NCI-H187 treated with DMSO at 0.1 percent for 48 hours (cell line): Measurements from ENCODE around the gene EIF6.
"Not testable (repeated sequence)": the region's sequence is repeated elsewhere in the genome, so short reads cannot be mapped to it uniquely, and the experiment has no call there.

Experiments
- DNase-seq: peaks from one replicate; lab custom pipeline; 2025; lab: John Stamatoyannopoulos, UW

Gene EIF6

GRCh38 chr20:35277531-35278395 lies 6.8 kb downstream of the EIF6 start, which contains the start of gene MMP24OS:
TSS of gene MMP24OS (minus strand) at chr20:35278122. CDS start at chr20:35277929, 193 bp downstream.
- DNase-seq, result peak; percentile 18

DNA sequence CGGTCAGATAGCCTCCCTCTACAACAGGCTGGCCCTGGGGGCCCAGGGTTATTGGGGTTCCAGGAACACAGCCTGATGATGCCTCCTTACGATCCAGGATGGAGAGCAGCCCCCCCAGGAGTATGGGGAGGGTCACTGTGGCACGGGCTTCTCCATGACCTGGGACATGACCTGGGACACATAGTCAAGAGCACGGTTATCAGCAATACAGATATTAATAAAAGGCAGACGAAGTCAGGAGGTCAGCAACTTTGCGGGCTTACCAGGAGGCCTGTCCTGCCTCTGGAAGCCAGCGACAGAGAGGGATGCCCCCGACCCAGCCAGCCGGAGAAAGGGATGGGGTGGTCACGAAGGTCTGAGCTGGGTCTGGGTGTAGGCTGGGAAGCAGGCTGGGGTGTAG lies 7.4 kb downstream of the EIF6 start:
- no peak for DNase-seq

- no peak for DNase-seq
Measured at GRCh38 chr20:35276408-35276807, 8.2 kb downstream of the EIF6 start.

DNA sequence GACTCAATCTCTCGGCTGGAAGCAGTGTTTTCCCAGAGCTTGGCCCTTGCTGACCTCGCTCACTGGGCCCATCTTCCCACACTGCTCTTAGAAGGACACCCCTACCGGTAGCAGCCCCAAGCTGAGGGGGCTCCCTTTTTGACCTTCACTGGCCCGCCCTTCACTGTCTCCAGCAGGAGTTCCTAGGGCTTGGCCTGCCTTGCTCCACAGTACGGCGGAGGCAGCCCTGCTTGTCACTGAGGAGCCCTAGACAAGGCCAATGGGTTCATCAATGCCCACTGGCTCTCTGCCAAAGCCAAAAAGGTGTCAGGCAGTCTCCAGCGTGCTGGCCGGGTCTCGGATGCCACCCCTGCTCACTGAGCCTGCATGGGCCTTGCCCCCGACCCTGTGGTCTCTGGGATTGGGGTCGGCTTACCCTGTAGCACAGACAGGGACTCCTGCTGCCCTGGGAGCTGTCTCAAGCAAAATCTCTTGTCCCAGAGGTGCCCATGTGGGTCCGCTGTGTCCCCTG lies 8.8 kb downstream of the EIF6 start:
- DNase-seq, result no peak

- DNase-seq, result no peak
Measured at GRCh38 chr20:35274172-35275092, 10.1 kb downstream of the EIF6 start.

DNA sequence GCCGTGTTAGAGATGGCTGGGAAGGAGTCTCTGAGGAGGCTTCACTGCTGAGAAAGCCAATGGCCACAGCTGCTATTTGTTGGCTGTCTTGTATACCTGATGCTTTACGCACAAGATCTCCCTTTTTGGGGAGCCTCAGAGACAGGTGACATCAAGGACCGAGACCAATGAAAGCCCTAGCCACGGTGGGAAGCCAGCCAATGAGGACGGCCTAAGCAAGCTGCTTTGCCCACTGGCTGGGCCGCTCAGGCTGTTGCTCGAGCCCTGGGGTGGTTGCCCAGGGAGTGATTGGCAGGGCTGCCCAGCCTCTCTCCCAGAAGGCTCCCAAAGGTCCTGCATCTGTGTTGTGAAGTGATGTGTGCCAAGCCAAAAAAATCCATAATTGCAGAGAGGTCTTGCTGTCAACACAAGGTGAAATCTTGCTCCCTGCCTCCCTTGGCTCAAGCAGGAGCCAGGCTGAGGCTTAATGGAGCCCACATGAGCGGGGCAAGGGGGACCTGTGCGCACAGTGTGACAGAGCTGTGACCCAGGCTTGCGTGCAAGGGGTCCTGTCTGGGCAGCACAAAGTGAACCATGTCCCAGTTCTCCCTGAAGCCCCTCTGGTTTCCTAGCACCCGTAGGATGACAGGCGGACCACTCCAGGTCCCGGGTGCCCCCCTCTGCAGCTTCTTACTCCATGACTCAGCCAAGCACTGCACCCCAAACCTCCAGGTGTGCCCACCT lies 11.0 kb downstream of the EIF6 start:
- no peak for DNase-seq

GRCh38 chr20:35271904-35272303 lies 12.7 kb downstream of the EIF6 start:
- no peak for DNase-seq

DNA sequence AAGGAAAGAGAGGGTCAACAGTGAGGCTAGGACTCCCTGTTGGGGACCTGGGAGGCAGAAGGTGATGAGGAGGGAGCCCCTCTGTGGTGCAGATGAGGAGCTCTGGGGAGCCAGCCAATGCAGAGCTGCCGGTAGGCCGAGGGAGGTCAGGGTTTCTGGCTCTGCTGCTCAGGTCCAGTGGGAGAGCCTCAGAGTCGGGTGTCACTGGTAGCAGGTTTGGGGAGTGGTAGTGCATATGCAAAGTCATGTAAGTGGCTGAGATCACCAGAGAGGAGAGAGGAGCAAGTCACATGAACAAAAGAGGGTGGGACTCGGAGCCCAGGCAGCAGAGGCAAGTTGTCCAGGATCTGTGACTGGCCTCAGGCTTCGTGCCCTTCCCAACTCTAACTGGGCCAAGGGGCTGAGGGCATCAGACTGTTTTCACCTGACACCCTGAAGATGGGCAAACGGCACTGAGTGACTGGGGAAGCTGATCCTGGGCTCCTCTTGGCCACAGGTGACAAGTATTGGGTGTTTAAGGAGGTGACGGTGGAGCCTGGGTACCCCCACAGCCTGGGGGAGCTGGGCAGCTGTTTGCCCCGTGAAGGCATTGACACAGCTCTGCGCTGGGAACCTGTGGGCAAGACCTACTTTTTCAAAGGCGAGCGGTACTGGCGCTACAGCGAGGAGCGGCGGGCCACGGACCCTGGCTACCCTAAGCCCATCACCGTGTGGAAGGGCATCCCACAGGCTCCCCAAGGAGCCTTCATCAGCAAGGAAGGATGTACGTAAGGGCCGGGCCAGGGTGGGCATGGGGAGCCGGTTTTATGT lies 13.3 kb downstream of the EIF6 start:
- no peak for DNase-seq

GRCh38 chr20:35270021-35270902 lies 14.3 kb downstream of the EIF6 start:
- DNase-seq, result no peak

- DNase-seq, result no peak
Measured at GRCh38 chr20:35269055-35269781, 15.4 kb downstream of the EIF6 start.

- no peak for DNase-seq
Measured at GRCh38 chr20:35267092-35267491, 17.5 kb downstream of the EIF6 start.

- DNase-seq, result no peak
Measured at GRCh38 chr20:35264755-35265154, 19.8 kb downstream of the EIF6 start.

GRCh38 chr20:35263532-35264341 lies 20.8 kb downstream of the EIF6 start:
- DNase-seq, result no peak

- DNase-seq, result not testable (repeated sequence)
Measured at GRCh38 chr20:35262731-35263531, 21.6 kb downstream of the EIF6 start.

DNA sequence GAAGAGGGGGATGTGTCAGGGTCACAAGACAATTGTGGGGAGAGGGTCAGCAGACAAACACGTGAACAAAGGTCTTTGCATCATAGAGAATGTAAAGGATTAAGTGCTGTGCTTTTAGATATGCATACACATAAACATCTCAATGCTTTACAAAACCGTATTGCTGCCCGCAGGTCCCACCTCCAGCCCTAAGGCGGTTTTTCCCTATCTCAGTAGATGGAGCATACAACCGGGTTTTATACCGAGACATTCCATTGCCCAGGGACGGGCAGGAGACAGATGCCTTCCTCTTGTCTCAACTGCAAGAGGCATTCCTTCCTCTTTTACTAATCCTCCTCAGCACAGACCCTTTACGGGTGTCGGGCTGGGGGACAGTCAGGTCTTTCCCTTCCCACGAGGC lies 22.3 kb downstream of the EIF6 start:
- not testable (repeated sequence) for DNase-seq

- no peak for DNase-seq
Measured at GRCh38 chr20:35260426-35260825, 24.1 kb downstream of the EIF6 start.

GRCh38 chr20:35257175-35257909 lies 27.2 kb downstream of the EIF6 start:
- no peak for DNase-seq
